H1 (cell line): ENCODE measurements around the gene PROX2. TPM values are rescaled to one million over a fixed set of nuclear protein-coding genes. Genes with fewer than 3 reads are reported as not detected.

Experiments
- CTCF ChIA-PET: fragments of 300-600 bp; sonication (Branson Sonifier 250); formaldehyde crosslinking; loops from one replicate; lab custom pipeline; 2021; ENCODE audit not compliant: partially characterized antibody; lab: Charles Lee
- POLR2A ChIA-PET: fragments of 300-600 bp; sonication (Branson Sonifier 250); formaldehyde crosslinking; loops from one replicate; lab custom pipeline; 2021; ENCODE audit warnings: inconsistent platforms; ENCODE audit not compliant: partially characterized antibody; lab: Charles Lee
- DNase-seq, 2 experiments: peaks; one replicate each; pipeline versions ENCODE4 v3.0.0 to v3.0.0-alpha.2; 2010 to 2022; ENCODE audit warnings: low spot score in 2 of 2, low read depth in 1 of 2, mixed read lengths in 1 of 2
- FAIRE-seq: peaks from 2 replicates; lab custom pipeline; 2011; peaks lifted over from hg19 to GRCh38; lab: Jason Lieb, UNC
- H2AFZ ChIP-seq: 2 replicates; pipeline ENCODE4 v1.8.1; 2012; ENCODE audit warnings: low read length, inconsistent platforms
- H2AK5ac ChIP-seq: 2 replicates; pipeline ENCODE4 v1.6.1; 2013; ENCODE audit warnings: low read depth, low read length
- H2BK120ac ChIP-seq: replicated peaks from 2 replicates; pipeline ENCODE3; 2013; ENCODE audit warnings: low read depth, low read length, inconsistent platforms
- H2BK12ac ChIP-seq: 2 replicates; pipeline ENCODE4 v1.6.1; 2013; ENCODE audit warnings: low read depth, low read length
- H2BK15ac ChIP-seq: 2 replicates; pipeline ENCODE4 v1.6.1; 2013; ENCODE audit warnings: low read length
- H2BK20ac ChIP-seq: 2 replicates; pipeline ENCODE4 v1.6.1; 2013; ENCODE audit warnings: low read length
- H2BK5ac ChIP-seq: 2 replicates; pipeline ENCODE4 v1.6.1; 2013; ENCODE audit warnings: low read depth, low read length
- H3K14ac ChIP-seq: 2 replicates; pipeline ENCODE4 v1.6.1; 2013; ENCODE audit warnings: inconsistent platforms; ENCODE audit not compliant: insufficient read length
- H3K18ac ChIP-seq: 2 replicates; pipeline ENCODE4 v1.6.1; 2013; ENCODE audit warnings: low read length; ENCODE audit errors: extremely low read depth
- H3K23ac ChIP-seq: 2 replicates; pipeline ENCODE4 v1.6.1; 2013; ENCODE audit warnings: inconsistent platforms; ENCODE audit not compliant: insufficient read length
- H3K23me2 ChIP-seq: 2 replicates; pipeline ENCODE4 v1.6.1; 2013; ENCODE audit warnings: low read depth, low read length
- H3K27ac ChIP-seq: 2 replicates; pipeline ENCODE4 v1.6.1; 2011; ENCODE audit warnings: low read depth, low read length, inconsistent platforms
- H3K27me3 ChIP-seq, 4 experiments: replicated peaks in 1 of 4; 1 replicate in 1 of 4; 2 replicates in 3 of 4; pipeline versions ENCODE4 v1.6.1 to v1.8.1; 2011 to 2013; ENCODE audit warnings: low read length in 3 of 4, mild to moderate bottlenecking in 3 of 4, inconsistent platforms in 2 of 4, mixed read lengths in 2 of 4, moderate library complexity in 1 of 4; ENCODE audit not compliant: control insufficient read depth in 3 of 4, insufficient read depth in 3 of 4; ENCODE audit errors: extremely low read depth in 1 of 4
- H3K36me3 ChIP-seq, 4 experiments: 2 replicates each; pipeline versions ENCODE4 v1.6.1 to v1.8.1; 2011 to 2013; ENCODE audit warnings: mild to moderate bottlenecking in 4 of 4, low read length in 3 of 4, moderate library complexity in 2 of 4, control low read depth in 1 of 4, inconsistent platforms in 1 of 4; ENCODE audit not compliant: insufficient read depth in 4 of 4, control insufficient read depth in 2 of 4
- H3K4ac ChIP-seq: replicated peaks from 2 replicates; pipeline ENCODE3; 2013; ENCODE audit warnings: low read length, low read depth, mixed read lengths, inconsistent platforms; ENCODE audit not compliant: insufficient read length
- H3K4me1 ChIP-seq, 4 experiments: replicated peaks in 1 of 4; 1 replicate in 1 of 4; 2 replicates in 3 of 4; pipeline versions ENCODE4 v1.6.1 to v1.8.1; 2011 to 2013; ENCODE audit warnings: low read length in 3 of 4, inconsistent platforms in 2 of 4, mixed read lengths in 1 of 4; ENCODE audit not compliant: insufficient read depth in 4 of 4, control insufficient read depth in 3 of 4
- H3K4me2 ChIP-seq, 2 experiments: 2 replicates each; pipeline versions ENCODE4 v1.6.1 to v1.8.1; 2011 to 2013; ENCODE audit warnings: low read depth in 2 of 2, low read length in 2 of 2, control low read depth in 1 of 2, inconsistent platforms in 1 of 2, mild to moderate bottlenecking in 1 of 2; ENCODE audit not compliant: insufficient read depth in 1 of 2
- H3K4me3 ChIP-seq, 4 experiments: fragments of 200-600, 300-600 bp in 1 of 4; sonication (generic), shearing (Covaris generic), sonication (Bioruptor Twin) in 1 of 4; 2 replicates each; pipeline versions ENCODE4 v1.5.1 to v1.8.1; 2011 to 2016; ENCODE audit warnings: low read length in 4 of 4, low read depth in 3 of 4, control low read depth in 2 of 4, inconsistent platforms in 2 of 4, mild to moderate bottlenecking in 2 of 4, mixed read lengths in 1 of 4, moderate library complexity in 1 of 4; ENCODE audit not compliant: insufficient read depth in 2 of 4; ENCODE audit errors: extremely low read depth in 1 of 4
- H3K56ac ChIP-seq: replicated peaks from 2 replicates; pipeline ENCODE3; 2013; ENCODE audit warnings: low read depth, mild to moderate bottlenecking, mixed read lengths, low read length, inconsistent platforms; ENCODE audit not compliant: insufficient read length
- H3K79me1 ChIP-seq: 2 replicates; pipeline ENCODE4 v1.6.1; 2013; ENCODE audit warnings: low read depth, low read length, control low read depth
- H3K79me2 ChIP-seq, 2 experiments: 2 replicates each; pipeline versions ENCODE4 v1.6.1 to v1.8.1; 2012 to 2013; ENCODE audit warnings: low read length in 2 of 2, mild to moderate bottlenecking in 2 of 2, inconsistent platforms in 1 of 2; ENCODE audit not compliant: insufficient read depth in 2 of 2, control insufficient read depth in 1 of 2
- H3K9ac ChIP-seq, 4 experiments: replicated peaks in 1 of 4; 1 replicate in 1 of 4; 2 replicates in 3 of 4; pipeline versions ENCODE4 v1.6.1 to v1.8.1; 2011 to 2013; ENCODE audit warnings: low read depth in 3 of 4, low read length in 3 of 4, control low read depth in 2 of 4, mild to moderate bottlenecking in 2 of 4, moderate library complexity in 2 of 4, inconsistent platforms in 1 of 4; ENCODE audit errors: extremely low read depth in 1 of 4
- H3K9me3 ChIP-seq, 2 experiments: 2 replicates each; pipeline versions ENCODE4 v1.6.1 to v1.8.1; 2012 to 2013; ENCODE audit warnings: mild to moderate bottlenecking in 2 of 2, moderate library complexity in 2 of 2, control low read depth in 1 of 2, inconsistent platforms in 1 of 2, low read depth in 1 of 2, low read length in 1 of 2, mixed read lengths in 1 of 2; ENCODE audit not compliant: insufficient read depth in 2 of 2
- H4K20me1 ChIP-seq, 2 experiments: replicated peaks in 1 of 2; 2 replicates each; pipeline versions ENCODE3 to v1.8.1; 2011 to 2013; ENCODE audit warnings: inconsistent platforms in 2 of 2, low read length in 2 of 2, mild to moderate bottlenecking in 1 of 2; ENCODE audit not compliant: insufficient read depth in 2 of 2, control insufficient read depth in 1 of 2
- H4K5ac ChIP-seq: 2 replicates; pipeline ENCODE4 v1.6.1; 2013; ENCODE audit warnings: low read length, low read depth, mixed read lengths, inconsistent platforms; ENCODE audit not compliant: insufficient read length
- H4K8ac ChIP-seq: 2 replicates; pipeline ENCODE4 v1.8.0; 2013; ENCODE audit warnings: mild to moderate bottlenecking, moderate library complexity, low read length, inconsistent platforms; ENCODE audit not compliant: insufficient read depth; ENCODE audit errors: extremely low read depth
- H4K91ac ChIP-seq: replicated peaks from 2 replicates; pipeline ENCODE3; 2013; ENCODE audit warnings: low read length, mixed read lengths, inconsistent platforms; ENCODE audit not compliant: insufficient read length
- ATF3 ChIP-seq: IDR thresholded peaks from 2 replicates; pipeline ENCODE4 v1.6.1; 2011; ENCODE audit warnings: low read depth, mild to moderate bottlenecking, low read length; ENCODE audit not compliant: insufficient read depth
- CHD2 ChIP-seq: IDR thresholded peaks from 2 replicates; pipeline ENCODE4 v1.6.1; 2012; ENCODE audit warnings: low read length, improper control_type of control experiment
- CTBP2 ChIP-seq: IDR thresholded peaks from 2 replicates; pipeline ENCODE4 v1.7.0; 2011; ENCODE audit warnings: borderline replicate concordance, mild to moderate bottlenecking, moderate library complexity, mixed read lengths, low read length; ENCODE audit not compliant: insufficient read depth, insufficient read length
- GABPA ChIP-seq: IDR thresholded peaks from 2 replicates; pipeline ENCODE4 v1.6.1; 2011; ENCODE audit warnings: mild to moderate bottlenecking, low read length, moderate library complexity, borderline replicate concordance; ENCODE audit not compliant: insufficient read depth
- KDM4A ChIP-seq: IDR thresholded peaks from one replicate; pipeline ENCODE4 v1.7.1; 2012; ENCODE audit warnings: low read depth, mild to moderate bottlenecking, moderate library complexity, low read length, inconsistent platforms; ENCODE audit not compliant: severe bottlenecking
- MAFK ChIP-seq: IDR thresholded peaks from 2 replicates; pipeline ENCODE4 v1.6.1; 2012; ENCODE audit warnings: low read depth, mild to moderate bottlenecking, improper control_type of control experiment, low read length
- POLR2AphosphoS5 ChIP-seq: IDR thresholded peaks from 2 replicates; pipeline ENCODE4 v1.6.1; 2011; ENCODE audit warnings: low read depth, low read length
- POU5F1 ChIP-seq: IDR thresholded peaks from 2 replicates; pipeline ENCODE4 v1.6.1; 2011; ENCODE audit warnings: low read depth, mild to moderate bottlenecking, low read length, moderate library complexity
- RAD21 ChIP-seq, 2 experiments: IDR thresholded peaks in 1 of 2; conservative IDR thresholded peaks in 1 of 2; 2 replicates each; pipeline ENCODE4 v1.6.1; 2011; ENCODE audit warnings: low read depth in 2 of 2, low read length in 2 of 2, improper control_type of control experiment in 1 of 2, inconsistent platforms in 1 of 2, mild to moderate bottlenecking in 1 of 2, moderate library complexity in 1 of 2
- SP2 ChIP-seq: IDR thresholded peaks from 2 replicates; pipeline ENCODE4 v1.6.1; 2012; ENCODE audit warnings: mild to moderate bottlenecking, low read length, inconsistent platforms
- TAF1 ChIP-seq: IDR thresholded peaks from 2 replicates; pipeline ENCODE4 v1.6.1; 2011; ENCODE audit warnings: mild to moderate bottlenecking, low read depth, low read length
- TAF7 ChIP-seq: optimal IDR thresholded peaks from 2 replicates; pipeline ENCODE3; 2011; ENCODE audit warnings: low read depth, mild to moderate bottlenecking, inconsistent platforms, low read length, moderate library complexity, borderline replicate concordance
- TEAD4 ChIP-seq: IDR thresholded peaks from 2 replicates; pipeline ENCODE4 v1.6.1; 2012; ENCODE audit warnings: low read depth, low read length, inconsistent platforms, mixed read lengths
- WGBS, 2 experiments: shearing (Covaris generic) in 1 of 2; methylation state at CpG; one replicate each; pipeline versions ENCODE4 v1.1.6 to v1.1.7; 2013 to 2015; ENCODE audit warnings: low lambda C conversion rate in 2 of 2, mixed read lengths in 2 of 2, inconsistent platforms in 1 of 2, low coverage in 1 of 2, missing lambda C conversion rate in 1 of 2; ENCODE audit not compliant: insufficient replicate concordance in 2 of 2, insufficient coverage in 1 of 2, insufficient read length in 1 of 2; ENCODE audit errors: extremely low coverage in 1 of 2, missing lambda C conversion rate in 1 of 2; 5-methylcytosine and 5-hydroxymethylcytosine counted together
- polyA plus RNA-seq, 7 experiments: library from polyadenylated mRNA; depleted of rRNA in 3 of 7; stranded (reverse) in 5 of 7; unstranded in 2 of 7; fragments of >200 nt in 5 of 7; fragments of 200-250 nt in 2 of 7; gene quantifications; 1 replicate in 5 of 7; 2 replicates in 1 of 7; 4 replicates in 1 of 7; pipeline versions ENCODE4 v1.2.1 to v1.2.3, GENCODE V29; 2011 to 2013; ENCODE audit warnings: missing spikeins in 2 of 7, mixed read lengths in 2 of 7
- total RNA-seq: library from RNA; stranded (reverse); fragmentation: NEBNext Ultra II Directional; extraction: Animal tissue kit (Norgen Biotek cat#: 25700); gene quantifications from 2 replicates; pipeline ENCODE4 v1.2.1, GENCODE V29; 2021

The PROX2 gene
- total and polyA plus RNA-seq, 2 of the 8 experiments (the other 6 are each of a cell fraction or from before 2014, with no cell fraction given) = 0.03 TPM; not detected in 1

GRCh38 chr14:74856366-74856765 is 19.6 kb downstream of the PROX2 start:
- Histone ChIP-seq H2BK12ac (no peak overlapping the region), H3K56ac (no peak overlapping the region), H3K4me1 (0 out of 7 replicates have a peak, but pooled peaks cover 0 to 2% (median 0%) of the 10 kb centered on the region in 4 experiments), H3K23ac (no peak overlapping the region), H3K14ac (no peak overlapping the region), H3K4me2 (no peak overlapping the region), H2BK120ac (no peak overlapping the region), H4K20me1 (no peaks in the 10 kb centered on the region), H2BK20ac (no peak overlapping the region), H3K18ac (no peak overlapping the region), H4K8ac (no peak overlapping the region), H3K9me3 (no peaks in the 10 kb centered on the region), H3K4ac (no peak overlapping the region), H3K27ac (no peak overlapping the region), H4K5ac (no peak overlapping the region), H3K23me2 (no peaks in the 10 kb centered on the region; the same call in 1 of the 2 replicates), H2BK15ac (no peak overlapping the region), H3K79me1 (no peaks in the 10 kb centered on the region), H3K27me3 (no peaks in the 10 kb centered on the region), H2AFZ (no peak overlapping the region), H3K4me3 (no peak overlapping the region), H3K9ac (no peak overlapping the region), H4K91ac (no peak overlapping the region), H3K79me2 (no peaks in the 10 kb centered on the region), H2AK5ac (no peak overlapping the region), H3K36me3 (no peaks in the 10 kb centered on the region), H2BK5ac (no peak overlapping the region)
- WGBS, 2 experiments = 80% methylated on average over 1 of the region's 1 CpG; no CpG with 5 or more reads in 1 of the 2 experiments
- POLR2A ChIA-PET = interaction anchor here (0.8 to 8.6 kb wide), 3 partner anchors 16 to 49 kb away, joined by 3 to 80 read pairs (median 7); partner anchors contain the start of gene DLST
- DNase-seq = no peak
- CTCF ChIA-PET = interaction anchor here (0.6 to 18.3 kb wide), 9 partner anchors 8 to 442 kb away, joined by 3 to 509 read pairs (median 5); partner anchors contain the start of genes DLST and PROX2
- FAIRE-seq = no peak
- TF ChIP-seq MAFK (no peak), POLR2AphosphoS5 (no peak), TAF1 (no peak), POU5F1 (no peak), CHD2 (no peak), TEAD4 (no peak), RAD21 (IDR thresholded peaks at IDR 0.05 in 1 of 2, conservative IDR thresholded peaks at IDR 0.05 in 1 of 2; ENCODE audit: low read depth in 2 of 2, low read length in 2 of 2) (no peak), CTBP2 (no peak), SP2 (no peak), TAF7 (no peak), KDM4A (no peak), GABPA (no peak), ATF3 (no peak)
